Suprapubic skin (tissue), 4 donors: ENCODE measurements around the gene GRID2. TPM values are rescaled to one million over a fixed set of nuclear protein-coding genes. Genes with fewer than 3 reads are reported as not detected.

ENCODE experiments used
- DNase-seq, 2 donors: peaks; one replicate each; pipeline ENCODE4 v3.0.0-alpha.2; 2019; ENCODE audit warnings: low spot score in 2 of 2
- H3K27ac ChIP-seq: fragments of 200-600 bp; sonication (generic); one replicate; pipeline ENCODE4 v1.5.1; 2019
- H3K27me3 ChIP-seq: fragments of 200-600 bp; sonication (generic); one replicate; pipeline ENCODE4 v1.5.1; 2019
- H3K36me3 ChIP-seq: fragments of 200-600 bp; sonication (generic); one replicate; pipeline ENCODE4 v1.5.1; 2019
- H3K4me1 ChIP-seq: fragments of 200-600 bp; sonication (generic); one replicate; pipeline ENCODE4 v1.5.1; 2019
- H3K4me3 ChIP-seq: fragments of 200-600 bp; sonication (generic); one replicate; pipeline ENCODE4 v1.5.1; 2019; ENCODE audit warnings: mild to moderate bottlenecking
- H3K9me3 ChIP-seq: fragments of 200-600 bp; sonication (generic); one replicate; pipeline ENCODE4 v1.5.1; 2019
- CTCF ChIP-seq, 2 donors: fragments of 200-600 bp in 1 of 2; fragments of 450-650 bp in 1 of 2; sonication (generic) in 1 of 2; IDR thresholded peaks; one replicate each; pipeline ENCODE4 v1.5.1; 2016 to 2019; ENCODE audit warnings: antibody characterized with exemption in 2 of 2, mild to moderate bottlenecking in 1 of 2, moderate library complexity in 1 of 2
- EP300 ChIP-seq: sonication (generic); formaldehyde crosslinking; IDR thresholded peaks from one replicate; pipeline ENCODE4 v1.6.1; 2017; ENCODE audit warnings: antibody characterized with exemption
- POLR2A ChIP-seq, 2 donors: fragments of 450-650 bp; IDR thresholded peaks; one replicate each; pipeline ENCODE4 v1.6.1; 2017; ENCODE audit warnings: antibody characterized with exemption in 2 of 2, mild to moderate bottlenecking in 2 of 2, moderate library complexity in 2 of 2
- POLR2AphosphoS5 ChIP-seq, 3 donors: sonication (generic); formaldehyde crosslinking; IDR thresholded peaks; one replicate each; pipeline ENCODE4 v1.6.1; 2017; ENCODE audit warnings: antibody characterized with exemption in 3 of 3
- WGBS: methylation state at CpG from one replicate; pipeline ENCODE4 v1.1.5; 2018; 5-methylcytosine and 5-hydroxymethylcytosine counted together
- total RNA-seq, 4 donors: library from RNA; depleted of rRNA; stranded (reverse); fragments of >200 nt; gene quantifications; one replicate each; pipeline ENCODE4 v1.1.0, GENCODE V29; 2016

The GRID2 gene
- total RNA-seq, 4 donors from 2014 or later, result not detected

- TF ChIP-seq CTCF (IDR thresholded peaks at IDR 0.05), result no peak
- no peak for TF ChIP-seq POLR2A (IDR thresholded peaks at IDR 0.05)
- TF ChIP-seq POLR2AphosphoS5 (IDR thresholded peaks at IDR 0.05), result no peak
- no peak for TF ChIP-seq EP300
- no peaks in the 10 kb centered on the region for H3K9me3 ChIP-seq
- DNase-seq, result no peak
- peaks cover 7% of the 10 kb centered on the region for H3K4me1 ChIP-seq
- no peaks in the 10 kb centered on the region for H3K36me3 ChIP-seq
- H3K27ac ChIP-seq, result no peak overlapping the region
- no peak overlapping the region for H3K4me3 ChIP-seq
- H3K27me3 ChIP-seq, result no peaks in the 10 kb centered on the region
Observed at GRCh38 chr4:93746031-93746430, 1442.3 kb downstream of the GRID2 start.

- 57% methylated on average over 2 of the region's 2 CpGs for WGBS
- no peaks in the 10 kb centered on the region for H3K36me3 ChIP-seq
- DNase-seq, result no peak
- peaks cover 7% of the 10 kb centered on the region for H3K4me1 ChIP-seq
- H3K27ac ChIP-seq, result no peak overlapping the region
- TF ChIP-seq POLR2AphosphoS5 (IDR thresholded peaks at IDR 0.05) (no peak), EP300 (no peak), CTCF (IDR thresholded peaks at IDR 0.05) (no peak), POLR2A (IDR thresholded peaks at IDR 0.05) (no peak)
- H3K27me3 ChIP-seq, result no peaks in the 10 kb centered on the region
- no peaks in the 10 kb centered on the region for H3K9me3 ChIP-seq
- H3K4me3 ChIP-seq, result no peak overlapping the region
Observed at GRCh38 chr4:93747220-93747619, 1443.5 kb downstream of the GRID2 start.

GRCh38 chr4:93748373-93749291, 1444.9 kb downstream of the GRID2 start:
- Histone ChIP-seq H3K9me3 (no peaks in the 10 kb centered on the region), H3K27me3 (no peaks in the 10 kb centered on the region), H3K27ac (no peak overlapping the region), H3K4me3 (no peak overlapping the region), H3K4me1 (peaks cover 7% of the 10 kb centered on the region), H3K36me3 (no peaks in the 10 kb centered on the region)
- 33% methylated on average over 6 of the region's 6 CpGs for WGBS
- no peak for DNase-seq
- no peak for TF ChIP-seq CTCF (IDR thresholded peaks at IDR 0.05)

- WGBS, result 87% methylated on average over 3 of the region's 3 CpGs
- no peaks in the 10 kb centered on the region for H3K9me3 ChIP-seq
- no peak for DNase-seq
Observed at GRCh38 chr4:93749292-93749761, 1445.6 kb downstream of the GRID2 start.

More at GRCh38 chr4:93749292-93749761, 1445.6 kb downstream of the GRID2 start:
- H3K27ac ChIP-seq, result no peak overlapping the region
- no peaks in the 10 kb centered on the region for H3K36me3 ChIP-seq
- peaks cover 7% of the 10 kb centered on the region for H3K4me1 ChIP-seq
- no peaks in the 10 kb centered on the region for H3K27me3 ChIP-seq
- H3K4me3 ChIP-seq, result no peak overlapping the region
- TF ChIP-seq CTCF (IDR thresholded peaks at IDR 0.05) (no peak), EP300 (no peak), POLR2A (IDR thresholded peaks at IDR 0.05) (no peak), POLR2AphosphoS5 (IDR thresholded peaks at IDR 0.05) (no peak)
